ENCODE measurements around the gene ARHGAP44.
"Not testable (repeated sequence)": the region's sequence is repeated elsewhere in the genome, so short reads cannot be mapped to it uniquely, and the experiment has no call there.

The ARHGAP44 gene

DNA sequence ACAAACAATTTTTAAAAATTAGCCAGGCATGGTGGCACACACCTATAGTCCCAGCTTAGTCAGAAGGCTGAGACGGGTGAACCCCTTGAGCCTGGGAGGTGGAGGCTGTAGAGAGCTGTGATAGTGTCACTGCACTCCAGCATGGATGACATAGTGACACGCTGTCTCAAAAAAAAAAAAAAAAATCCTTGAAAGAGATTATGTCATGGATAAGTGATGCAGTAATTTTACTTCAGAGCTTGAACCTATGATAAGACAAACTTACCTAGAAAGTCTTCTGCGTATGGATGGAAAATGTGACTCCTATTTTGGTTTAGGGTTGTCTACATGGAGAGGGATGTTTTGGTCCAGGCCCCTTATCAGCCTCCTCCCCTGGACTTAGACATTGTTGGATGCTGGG, 176.7 kb downstream of the ARHGAP44 start:
- DNase-seq: no peak

DNA sequence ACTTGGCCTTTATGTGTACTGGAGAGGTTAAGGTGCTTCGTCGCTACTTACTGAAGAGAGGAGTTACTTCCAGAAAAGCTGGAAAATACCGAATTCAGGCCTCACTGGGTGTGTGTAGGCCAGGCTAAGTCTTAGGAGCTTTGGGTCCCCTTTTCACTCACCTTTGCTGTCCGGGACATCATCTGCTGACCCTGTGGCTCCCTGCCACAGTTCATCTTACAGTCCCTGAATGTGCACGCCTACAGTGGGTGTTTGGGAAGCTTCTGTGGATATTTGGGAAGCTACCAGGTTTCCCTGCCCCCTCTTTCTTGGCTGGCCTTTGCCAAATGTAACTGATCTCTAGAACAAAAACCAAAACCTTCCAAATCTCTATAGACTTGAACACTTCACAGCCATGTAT, 177.1 kb downstream of the ARHGAP44 start:
- no peak for DNase-seq

GRCh38 chr17:12967962-12968361, 178.7 kb downstream of the ARHGAP44 start:
- DNase-seq: no peak

DNA sequence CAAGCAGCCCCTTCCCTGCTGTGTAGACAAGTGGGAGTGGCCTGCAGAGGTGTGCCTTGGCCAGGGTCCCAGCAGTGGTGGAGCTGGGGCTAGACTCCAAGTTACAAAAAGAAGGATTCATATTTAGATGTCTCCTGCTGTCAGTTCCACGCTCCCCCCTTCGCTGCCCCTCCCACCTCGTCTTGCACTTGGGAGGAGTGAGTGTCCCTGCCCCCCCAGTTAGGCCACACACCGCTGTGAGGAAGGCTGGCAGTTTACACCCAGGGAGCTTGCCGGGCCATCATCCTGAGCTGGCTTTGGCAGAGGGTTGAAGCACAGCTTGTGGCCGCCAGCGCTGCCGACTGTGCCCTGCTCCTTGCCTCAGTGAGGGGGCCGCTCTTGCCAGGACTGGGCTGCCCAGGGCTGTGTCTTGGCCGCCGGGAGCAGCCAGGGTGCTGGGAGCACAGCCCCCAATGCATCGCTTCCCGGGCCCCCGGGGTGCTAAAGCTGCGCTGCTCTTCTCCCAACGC, 184.3 kb downstream of the ARHGAP44 start:
- no peak for DNase-seq

DNA sequence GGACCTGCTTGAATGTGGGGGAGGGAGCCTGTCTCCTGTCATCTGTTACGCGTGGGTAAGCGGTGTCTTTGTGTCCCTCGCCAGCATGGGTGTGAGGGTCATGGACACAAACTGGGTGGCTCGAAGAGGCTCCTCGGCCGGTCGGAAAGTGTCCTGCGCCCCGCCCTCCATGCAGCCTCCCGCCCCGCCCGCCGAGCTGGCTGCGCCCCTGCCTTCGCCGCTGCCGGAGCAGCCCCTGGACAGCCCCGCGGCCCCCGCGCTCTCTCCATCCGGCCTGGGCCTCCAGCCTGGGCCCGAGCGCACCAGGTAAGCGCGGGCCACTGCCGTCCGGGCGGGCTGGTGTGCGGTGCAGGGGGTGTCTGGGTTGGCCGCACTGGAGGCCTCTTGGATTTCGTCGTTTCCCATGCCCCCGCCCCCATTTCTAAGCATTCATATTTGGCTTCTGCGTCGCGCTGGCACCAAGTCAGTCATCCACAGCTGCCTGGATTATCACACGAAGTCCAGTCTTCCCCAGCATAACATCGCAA, 184.8 kb downstream of the ARHGAP44 start:
- no peak for DNase-seq

- DNase-seq: no peak
Observed at GRCh38 chr17:12977008-12977751, 187.9 kb downstream of the ARHGAP44 start.

GRCh38 chr17:12978787-12979186, 189.5 kb downstream of the ARHGAP44 start:
- not testable (repeated sequence) for DNase-seq

DNA sequence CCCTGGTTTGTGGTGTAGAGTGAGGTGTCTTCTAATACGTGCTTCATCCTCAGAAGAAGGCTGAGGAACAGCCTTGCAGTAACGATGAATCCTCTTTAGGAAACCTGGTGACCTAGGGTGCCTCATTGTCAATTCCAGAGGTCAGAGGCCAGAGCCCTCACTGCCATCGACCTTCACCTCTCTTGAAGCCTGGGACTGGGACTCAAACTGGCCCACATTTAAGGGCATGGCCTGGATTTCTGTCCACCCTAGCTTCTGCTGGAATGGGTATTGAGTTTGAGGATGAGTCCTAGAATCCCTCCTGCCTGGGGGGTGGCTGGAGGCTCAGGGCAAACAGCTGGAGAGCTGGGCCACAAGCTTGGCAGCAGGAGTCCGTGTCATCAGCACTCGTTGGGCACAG, 189.9 kb downstream of the ARHGAP44 start:
- no peak for DNase-seq

DNA sequence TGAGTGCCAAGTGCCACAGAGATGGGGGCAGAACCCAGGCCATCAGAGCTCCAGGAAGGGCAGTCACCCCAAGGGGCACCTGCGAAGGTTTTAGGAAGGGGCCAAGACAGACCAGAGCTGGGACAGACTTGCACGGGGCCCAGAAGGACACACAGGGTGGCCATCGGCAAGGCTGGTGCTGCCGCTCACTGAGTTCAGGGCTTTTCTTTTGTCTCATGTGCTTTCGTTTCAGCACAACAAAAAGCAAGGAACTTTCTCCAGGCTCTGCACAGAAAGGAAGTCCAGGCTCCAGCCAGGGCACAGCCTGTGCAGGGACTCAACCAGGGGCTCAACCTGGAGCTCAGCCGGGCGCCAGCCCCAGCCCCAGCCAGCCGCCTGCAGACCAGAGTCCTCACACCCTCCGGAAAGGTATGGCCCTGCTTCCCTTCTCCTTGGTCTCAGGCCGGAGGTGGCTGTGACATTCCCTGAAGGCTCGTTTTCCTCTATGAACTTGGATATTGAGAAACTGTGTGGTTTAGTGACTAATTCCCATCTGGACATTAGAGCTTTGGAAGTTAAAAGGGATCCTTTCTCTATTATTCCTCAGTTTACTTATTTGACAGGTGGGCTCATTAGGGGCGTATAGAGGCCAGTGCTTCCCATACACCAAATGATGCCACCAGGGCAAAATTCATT, 190.7 kb downstream of the ARHGAP44 start:
- DNase-seq: no peak

GRCh38 chr17:12982224-12982623, 192.9 kb downstream of the ARHGAP44 start:
- no peak for DNase-seq

DNA sequence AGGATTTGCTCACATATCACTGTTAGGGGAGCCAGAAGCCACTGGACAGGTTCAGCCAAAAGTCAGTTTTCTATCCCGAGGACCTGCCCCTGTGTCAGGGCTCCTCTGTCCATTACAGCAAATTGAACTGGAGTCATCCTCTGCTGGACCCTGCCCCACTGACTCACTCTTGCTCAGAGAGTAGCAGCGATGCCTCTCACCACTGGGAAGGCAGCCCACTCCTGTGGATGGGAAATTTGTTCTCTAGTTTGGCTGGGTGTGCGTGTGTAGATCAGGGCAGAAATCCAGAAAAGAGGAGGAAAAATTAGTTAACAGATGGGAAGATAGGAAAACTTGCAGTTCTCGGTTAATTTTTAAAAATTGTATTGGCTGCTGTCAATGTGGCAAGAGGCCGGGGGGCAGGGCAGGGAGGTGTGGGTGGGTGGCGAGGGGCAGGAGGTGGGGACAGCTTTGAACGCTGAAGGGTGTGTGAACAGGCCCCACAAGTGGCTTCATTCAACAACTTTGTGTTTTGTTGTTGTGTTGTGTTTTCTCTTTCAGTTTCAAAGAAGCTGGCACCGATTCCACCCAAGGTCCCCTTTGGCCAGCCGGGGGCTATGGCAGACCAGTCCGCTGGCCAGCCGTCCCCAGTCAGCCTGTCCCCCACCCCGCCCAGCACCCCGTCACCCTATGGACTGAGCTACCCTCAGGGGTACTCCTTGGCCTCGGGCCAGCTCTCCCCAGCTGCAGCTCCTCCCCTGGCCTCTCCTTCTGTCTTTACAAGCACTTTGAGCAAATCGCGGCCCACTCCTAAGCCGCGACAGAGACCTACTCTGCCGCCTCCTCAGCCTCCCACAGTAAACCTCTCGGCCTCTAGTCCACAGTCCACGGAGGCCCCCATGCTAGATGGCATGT, 194.9 kb downstream of the ARHGAP44 start:
- no peak for DNase-seq

GRCh38 chr17:12985431-12986293, 196.4 kb downstream of the ARHGAP44 start:
- DNase-seq: no peak

GRCh38 chr17:12987120-12987519, 197.8 kb downstream of the ARHGAP44 start:
- DNase-seq: no peak

GRCh38 chr17:12990041-12990808, 200.9 kb downstream of the ARHGAP44 start:
- no peak for DNase-seq

DNA sequence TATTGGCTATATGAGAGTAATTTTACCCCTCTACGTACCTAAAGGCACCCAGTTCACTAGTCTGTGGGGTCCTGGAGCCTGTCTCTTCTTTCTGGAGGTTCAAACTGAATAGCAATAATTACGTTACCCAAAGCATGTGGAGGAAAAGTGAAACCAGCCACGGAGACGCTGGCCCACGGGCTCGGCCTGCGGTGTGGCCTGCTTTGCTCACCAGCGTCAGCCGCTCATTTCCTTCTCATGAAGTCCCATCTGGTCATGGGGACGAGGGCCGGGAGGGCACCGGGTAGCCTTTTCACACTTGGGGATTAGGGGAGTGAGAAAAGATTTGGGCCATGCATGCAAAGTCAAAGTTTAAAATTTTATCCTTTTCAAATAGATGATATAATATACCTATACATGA, 201.6 kb downstream of the ARHGAP44 start:
- no peak for DNase-seq

GRCh38 chr17:12992676-12993075, 203.4 kb downstream of the ARHGAP44 start:
- DNase-seq: no peak

DNA sequence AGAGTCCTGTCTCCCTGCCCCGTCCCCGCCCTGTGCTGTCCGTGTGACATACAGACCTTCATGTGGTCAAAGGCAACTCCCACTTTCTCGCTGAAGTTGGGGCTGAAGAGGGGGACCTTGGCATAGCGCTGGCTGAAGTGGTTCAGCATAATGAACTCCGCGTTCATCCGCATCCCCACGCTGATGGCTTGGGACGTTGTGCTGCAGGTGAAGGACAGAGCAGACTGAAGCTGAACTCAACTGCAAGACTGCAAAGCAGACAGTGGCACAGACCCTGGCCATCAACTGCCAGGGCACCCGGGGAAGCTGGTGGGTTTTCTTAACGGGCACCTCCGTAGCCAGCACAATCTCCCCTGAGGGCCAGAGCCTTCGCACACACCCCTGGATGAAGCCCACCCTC, 204.3 kb downstream of the ARHGAP44 start:
- no peak for DNase-seq

DNA sequence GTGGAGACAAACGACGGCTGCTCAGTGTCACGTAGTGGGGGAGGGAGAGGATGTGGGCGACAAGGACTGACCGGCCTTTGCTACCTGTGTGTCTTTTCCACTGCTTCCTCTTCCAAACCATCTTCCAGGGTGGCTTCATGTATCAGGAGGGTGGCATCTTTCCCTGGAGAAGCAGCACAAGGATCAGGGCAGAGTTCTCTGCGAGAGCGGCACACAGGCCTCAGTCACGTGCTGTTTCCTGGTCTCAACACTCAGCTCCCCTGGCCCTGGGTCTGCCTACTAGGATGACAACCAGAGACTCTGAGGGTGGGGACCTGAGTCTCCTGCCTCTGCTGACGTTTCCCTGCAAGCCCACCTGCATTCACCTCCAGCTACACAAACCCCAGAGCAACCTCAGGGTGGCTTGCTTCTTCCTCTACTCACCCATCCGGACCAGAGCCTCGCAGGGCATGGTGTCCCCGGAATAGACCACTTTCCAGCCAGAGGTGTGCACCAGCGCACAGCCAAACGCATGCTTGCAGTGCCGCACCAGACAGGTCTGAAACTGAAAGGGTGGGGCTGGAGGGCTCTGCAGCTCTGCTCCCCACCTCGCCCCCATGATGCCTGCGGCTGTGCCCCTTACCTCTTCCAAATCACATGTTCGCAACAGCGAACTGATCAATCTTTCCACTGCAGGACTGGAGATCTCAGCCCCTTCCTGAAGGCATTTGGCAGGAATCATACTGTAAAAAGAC, 205.2 kb downstream of the ARHGAP44 start:
- DNase-seq: no peak

DNA sequence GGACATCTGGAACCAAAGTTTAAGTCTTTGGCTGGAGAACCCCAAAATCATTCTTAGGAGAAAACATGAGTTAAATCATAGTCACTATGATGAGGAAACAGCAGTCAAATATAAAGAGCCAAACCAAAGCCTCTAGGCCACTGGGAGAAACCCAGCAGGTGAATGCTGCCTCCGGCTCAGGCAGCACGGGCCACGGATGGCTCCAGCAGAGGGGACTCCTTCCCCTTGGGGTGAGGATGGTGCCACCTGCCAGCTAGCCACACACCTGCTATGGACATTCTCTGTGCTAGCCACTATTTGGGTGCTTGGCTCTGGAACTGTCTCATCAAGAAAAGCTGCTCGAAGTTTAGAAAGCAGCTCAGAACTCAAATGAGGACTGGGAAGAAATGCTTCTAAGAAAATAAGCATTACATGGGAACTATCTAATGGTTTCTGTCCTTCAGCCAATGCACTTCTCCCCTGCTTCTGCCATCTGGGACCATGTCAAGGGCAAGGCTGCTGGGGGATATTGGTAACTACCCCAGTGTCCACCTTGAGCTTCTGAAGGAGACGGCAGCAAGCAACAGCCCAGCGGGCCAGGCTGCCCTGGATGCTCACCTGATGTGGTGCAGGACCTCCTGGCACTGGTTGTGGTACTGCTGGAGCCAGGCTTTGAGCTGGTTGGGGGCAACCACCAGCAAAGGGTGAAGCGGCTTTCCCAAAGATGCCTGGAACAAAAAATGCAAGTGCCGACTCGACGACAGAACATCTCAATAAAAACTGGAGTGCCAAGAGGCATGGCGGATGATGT, 206.0 kb downstream of the ARHGAP44 start:
- DNase-seq: no peak

DNA sequence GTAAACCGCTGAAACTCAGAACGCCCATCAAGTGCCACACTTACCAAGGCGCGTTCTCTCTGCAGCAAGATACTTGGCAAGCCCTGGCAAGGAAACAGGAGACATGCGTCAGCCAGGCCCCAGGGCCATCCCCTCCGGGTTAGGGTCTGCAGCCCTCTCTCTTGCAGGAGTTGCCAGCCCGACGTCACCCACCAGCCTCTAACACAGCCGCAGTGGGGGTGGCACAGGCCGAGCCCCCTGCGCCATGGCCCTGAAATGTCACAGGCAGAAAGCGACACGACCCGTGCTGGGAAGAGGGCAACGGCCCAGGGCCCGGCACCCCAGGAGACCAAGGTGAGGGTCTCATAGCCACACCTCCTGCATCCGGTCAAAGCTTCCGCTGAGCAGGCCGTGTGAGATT, 206.6 kb downstream of the ARHGAP44 start:
- no peak for DNase-seq
